Stimulated activated CD8-positive, alpha-beta memory T cell treated with anti-CD3 and anti-CD28 coated beads, Interleukin-15, amount 100 ng/mL, for 24 hours (primary cell): ENCODE measurements around the gene USP17L21.
"Not testable (repeated sequence)": the region's sequence is repeated elsewhere in the genome, so short reads cannot be mapped to it uniquely, and the experiment has no call there.

Experiments
- DNase-seq: peaks from one replicate; pipeline ENCODE4 v3.0.0-alpha.2; 2020; ENCODE audit warnings: low read depth

The USP17L21 gene

GRCh38 chr4:9262572-9262971, at the start of gene USP17L21:
TSS of gene USP17L21 (plus strand) at chr4:9262872. CDS start at chr4:9262872, 0 bp downstream.
- DNase-seq: not testable (repeated sequence)

GRCh38 chr4:9214701-9215100, 48.0 kb upstream of the USP17L21 start:
- DNase-seq: not testable (repeated sequence)

GRCh38 chr4:9215105-9215504, 47.6 kb upstream of the USP17L21 start, which contains the start of gene USP17L11:
TSS of gene USP17L11 (plus strand) at chr4:9215405. CDS start at chr4:9215405, 0 bp downstream.
- not testable (repeated sequence) for DNase-seq

GRCh38 chr4:9219852-9220251, 42.8 kb upstream of the USP17L21 start, which contains the start of gene USP17L12:
TSS of gene USP17L12 (plus strand) at chr4:9220152. CDS start at chr4:9220152, 0 bp downstream.
- not testable (repeated sequence) for DNase-seq

- DNase-seq: not testable (repeated sequence)
These were observed 38.1 kb upstream of the USP17L21 start, which contains the start of gene USP17L13 for GRCh38 chr4:9224596-9224995. TSS of gene USP17L13 (plus strand) at chr4:9224896. CDS start at chr4:9224896, 0 bp downstream.

- DNase-seq: not testable (repeated sequence)
These were observed 32.4 kb upstream of the USP17L21 start for GRCh38 chr4:9230249-9230648.

- DNase-seq: not testable (repeated sequence)
These were observed 28.6 kb upstream of the USP17L21 start, which contains the start of gene USP17L15 for GRCh38 chr4:9234085-9234484. TSS of gene USP17L15 (plus strand) at chr4:9234385. CDS start at chr4:9234385, 0 bp downstream.

GRCh38 chr4:9238461-9238860, 24.2 kb upstream of the USP17L21 start:
- DNase-seq: not testable (repeated sequence)

- DNase-seq: not testable (repeated sequence)
These were observed 19.1 kb upstream of the USP17L21 start, which contains the start of gene USP17L17 for GRCh38 chr4:9243579-9243978. TSS of gene USP17L17 (plus strand) at chr4:9243879. CDS start at chr4:9243879, 0 bp downstream.

- not testable (repeated sequence) for DNase-seq
These were observed 14.6 kb upstream of the USP17L21 start, which contains the start of gene USP17L18 for GRCh38 chr4:9247953-9248680. TSS of gene USP17L18 (plus strand) at chr4:9248630. CDS start at chr4:9248630, 0 bp downstream.

GRCh38 chr4:9253078-9253477, 9.6 kb upstream of the USP17L21 start, which contains the start of gene USP17L19:
TSS of gene USP17L19 (plus strand) at chr4:9253378. CDS start at chr4:9253378, 0 bp downstream.
- not testable (repeated sequence) for DNase-seq

- DNase-seq: not testable (repeated sequence)
These were observed 4.8 kb upstream of the USP17L21 start, which contains the start of gene USP17L20 for GRCh38 chr4:9257824-9258223. TSS of gene USP17L20 (plus strand) at chr4:9258124. CDS start at chr4:9258124, 0 bp downstream.

GRCh38 chr4:9267319-9267718, 4.6 kb downstream of the USP17L21 start, which contains the start of gene USP17L22:
TSS of gene USP17L22 (plus strand) at chr4:9267619. CDS start at chr4:9267619, 0 bp downstream.
- DNase-seq: not testable (repeated sequence)

GRCh38 chr4:9271719-9272118, 9.0 kb downstream of the USP17L21 start:
- not testable (repeated sequence) for DNase-seq
